KMS-11 (cell line): Measurements from ENCODE around the gene HMGN4.

Experiments
- H2AFZ ChIP-seq: fragments of 200-600 bp; sonication (generic); 2 replicates; pipeline ENCODE4 v1.6.1; 2016; ENCODE audit warnings: antibody characterized with exemption, mixed run types, low read depth
- H3K27ac ChIP-seq: fragments of 200-600 bp; sonication (generic); 2 replicates; pipeline ENCODE4 v1.6.1; 2016; ENCODE audit warnings: mild to moderate bottlenecking, mixed run types
- H3K27me3 ChIP-seq: fragments of 200-600 bp; sonication (generic); 2 replicates; pipeline ENCODE4 v1.6.1; 2017; ENCODE audit warnings: mild to moderate bottlenecking, low read depth, mixed run types, moderate library complexity; ENCODE audit not compliant: insufficient read depth
- H3K36me3 ChIP-seq: fragments of 200-600 bp; sonication (generic); 2 replicates; pipeline ENCODE4 v1.6.1; 2017; ENCODE audit warnings: mild to moderate bottlenecking, mixed run types; ENCODE audit not compliant: insufficient read depth
- H3K4me1 ChIP-seq: fragments of 200-600 bp; sonication (generic); 2 replicates; pipeline ENCODE4 v1.6.1; 2016; ENCODE audit warnings: mild to moderate bottlenecking, low read depth, mixed run types; ENCODE audit not compliant: poor library complexity, severe bottlenecking
- H3K4me2 ChIP-seq: fragments of 200-600 bp; sonication (generic); 2 replicates; pipeline ENCODE4 v1.7.0; 2016; ENCODE audit warnings: mild to moderate bottlenecking, mixed run types
- H3K4me3 ChIP-seq: fragments of 200-600 bp; sonication (generic); IDR thresholded peaks from 2 replicates; pipeline ENCODE4 v1.6.1; 2017; ENCODE audit warnings: low read depth, low read length, mixed read lengths; ENCODE audit not compliant: insufficient read depth
- H3K79me2 ChIP-seq: fragments of 200-600 bp; sonication (generic); 2 replicates; pipeline ENCODE4 v1.6.1; 2016; ENCODE audit warnings: low read depth, mixed run types; ENCODE audit not compliant: insufficient read depth
- H3K9ac ChIP-seq: fragments of 200-600 bp; sonication (generic); 2 replicates; pipeline ENCODE4 v1.6.1; 2016; ENCODE audit warnings: mild to moderate bottlenecking, mixed run types
- H4K20me1 ChIP-seq: fragments of 200-600 bp; sonication (generic); 2 replicates; pipeline ENCODE4 v1.6.1; 2016; ENCODE audit warnings: mild to moderate bottlenecking, mixed run types; ENCODE audit not compliant: insufficient read depth
- CTCF ChIP-seq: fragments of 200-600 bp; sonication (generic); conservative IDR thresholded peaks from 2 replicates; pipeline ENCODE4 v1.6.1; 2017; ENCODE audit warnings: low read depth, mild to moderate bottlenecking, antibody characterized with exemption, low read length, moderate library complexity, mixed read lengths

HMGN4 gene

GRCh38 chr6:26532699-26533531, 5.3 kb upstream of the HMGN4 start:
- Histone ChIP-seq H3K27me3 (no peaks in the 10 kb centered on the region), H3K27ac (peak overlapping the region; percentile 48), H3K9ac (peak overlapping the region; percentile 45), H3K4me1 (peaks cover 42% of the 10 kb centered on the region), H2AFZ (peak overlapping the region; percentile 44), H3K4me2 (peak overlapping the region; percentile 79), H3K4me3 (peak overlapping the region; percentile 42), H4K20me1 (no peaks in the 10 kb centered on the region), H3K36me3 (no peaks in the 10 kb centered on the region), H3K79me2 (no peaks in the 10 kb centered on the region)
- no peak for TF ChIP-seq CTCF

GRCh38 chr6:26533532-26533931, 4.6 kb upstream of the HMGN4 start:
- Histone ChIP-seq H3K79me2 (peaks cover 1% of the 10 kb centered on the region; the same call in 1 of the 2 replicates), H4K20me1 (no peaks in the 10 kb centered on the region), H3K4me3 (peak overlapping the region; percentile 42), H3K36me3 (no peaks in the 10 kb centered on the region), H2AFZ (peak overlapping the region; percentile 44), H3K4me1 (peaks cover 42% of the 10 kb centered on the region), H3K27me3 (no peaks in the 10 kb centered on the region), H3K9ac (peak overlapping the region; percentile 45), H3K4me2 (peak overlapping the region; percentile 79), H3K27ac (peak overlapping the region; percentile 48)
- TF ChIP-seq CTCF = no peak

- peak overlapping the region; percentile 92 for H3K4me2 ChIP-seq
- H3K27ac ChIP-seq = peak overlapping the region; percentile 76
- no peak for TF ChIP-seq CTCF
- peak overlapping the region; percentile 62 for H2AFZ ChIP-seq
- H3K4me3 ChIP-seq = no peak overlapping the region
- peak overlapping the region; percentile 15; the same call in 1 of the 2 replicates for H3K9ac ChIP-seq
- H3K27me3 ChIP-seq = no peaks in the 10 kb centered on the region
- H3K79me2 ChIP-seq = peaks cover 14% of the 10 kb centered on the region
- no peaks in the 10 kb centered on the region for H4K20me1 ChIP-seq
- no peaks in the 10 kb centered on the region for H3K36me3 ChIP-seq
- peaks cover 50% of the 10 kb centered on the region for H3K4me1 ChIP-seq
Observed at GRCh38 chr6:26534681-26535465, 3.3 kb upstream of the HMGN4 start.

- H3K4me3 ChIP-seq = no peak overlapping the region
- peak overlapping the region; percentile 76 for H3K27ac ChIP-seq
- H3K4me1 ChIP-seq = peaks cover 55% of the 10 kb centered on the region
- no peak for TF ChIP-seq CTCF
- peak overlapping the region; percentile 92 for H3K4me2 ChIP-seq
- peak overlapping the region; percentile 82 for H3K9ac ChIP-seq
- no peaks in the 10 kb centered on the region for H3K36me3 ChIP-seq
- H2AFZ ChIP-seq = peak overlapping the region; percentile 84
- H4K20me1 ChIP-seq = no peaks in the 10 kb centered on the region
- H3K27me3 ChIP-seq = no peaks in the 10 kb centered on the region
- H3K79me2 ChIP-seq = peaks cover 32% of the 10 kb centered on the region
Observed at GRCh38 chr6:26536571-26537159, 1.5 kb upstream of the HMGN4 start.
